HG03575 (cell line): ENCODE results near the gene CTSG.
"Not testable (repeated sequence)": the region's sequence is repeated elsewhere in the genome, so short reads cannot be mapped to it uniquely, and the experiment has no call there.

Experiments
- ATAC-seq: cut with Tn5 transposase; IDR thresholded peaks from one replicate; pipeline ENCODE4 v1.9.1; 2021; ENCODE audit not compliant: unreplicated experiment, insufficient number of reproducible peaks, low FRiP score; ENCODE audit errors: extremely low read depth

Gene CTSG, protein sequence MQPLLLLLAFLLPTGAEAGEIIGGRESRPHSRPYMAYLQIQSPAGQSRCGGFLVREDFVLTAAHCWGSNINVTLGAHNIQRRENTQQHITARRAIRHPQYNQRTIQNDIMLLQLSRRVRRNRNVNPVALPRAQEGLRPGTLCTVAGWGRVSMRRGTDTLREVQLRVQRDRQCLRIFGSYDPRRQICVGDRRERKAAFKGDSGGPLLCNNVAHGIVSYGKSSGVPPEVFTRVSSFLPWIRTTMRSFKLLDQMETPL

DNA sequence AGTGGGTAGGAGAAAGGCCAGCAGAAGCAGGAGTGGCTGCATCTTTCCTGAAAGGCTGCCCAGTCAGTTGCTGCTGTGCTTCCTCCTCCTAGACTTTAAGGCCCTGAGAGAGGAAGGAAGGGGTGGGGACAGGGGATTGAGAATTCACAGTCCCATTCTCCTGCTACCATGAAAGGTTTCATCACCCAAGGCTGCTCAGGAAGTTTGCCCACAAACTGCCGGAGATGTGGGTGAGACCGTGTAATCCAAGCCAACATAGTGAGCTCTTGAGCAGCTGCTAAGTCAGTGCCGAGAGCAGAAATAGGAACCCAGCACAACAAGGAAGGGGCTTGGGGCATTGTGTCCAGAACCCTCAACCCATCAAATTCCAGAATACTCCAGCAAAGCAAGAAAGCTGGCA lies at the start of gene CTSG:
TSS of gene CTSG (minus strand) at position 69 of the 400 bp plus-strand sequence. CDS start at position 42, 27 bp downstream.
- no peak for ATAC-seq

DNA sequence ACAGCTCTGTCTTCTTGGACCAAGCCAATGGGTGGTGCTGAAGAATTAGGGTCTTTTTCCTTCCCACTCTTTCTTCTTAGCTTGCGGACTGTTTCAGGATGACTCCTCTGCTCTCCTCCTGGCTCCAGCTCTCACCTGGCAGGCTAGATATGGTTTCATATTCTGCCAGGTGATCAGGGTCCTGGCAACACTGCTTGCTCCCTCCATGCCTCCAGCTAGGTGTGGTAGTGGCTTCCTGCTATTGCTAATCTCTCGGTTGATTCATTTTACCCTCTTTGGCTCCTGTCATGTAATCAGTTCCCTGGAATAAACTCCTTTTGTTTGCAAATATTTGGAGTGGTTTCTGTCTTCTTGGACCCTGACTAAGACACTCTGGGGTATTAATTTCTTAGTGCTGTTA lies 37.7 kb upstream of the CTSG start:
- ATAC-seq: no peak

DNA sequence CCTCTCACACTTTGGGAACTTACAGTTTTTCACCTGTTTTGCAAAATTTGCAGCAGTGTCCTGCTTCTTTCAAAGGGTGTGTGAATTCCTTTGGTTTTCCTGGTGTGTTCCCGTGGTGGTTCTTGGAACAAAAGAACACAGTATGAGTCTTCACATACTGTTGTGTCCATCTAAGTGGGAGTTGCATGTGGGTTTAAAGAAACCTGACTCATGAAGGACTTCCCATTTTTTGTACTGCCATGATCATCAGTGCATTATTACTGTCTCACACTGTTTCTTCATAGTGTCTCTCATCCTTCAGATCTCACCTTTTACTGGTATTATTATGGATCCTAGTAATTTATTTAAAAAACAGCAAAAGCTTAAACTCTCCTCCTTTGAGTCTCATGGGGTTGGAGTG lies 37.2 kb upstream of the CTSG start:
- ATAC-seq: no peak

DNA sequence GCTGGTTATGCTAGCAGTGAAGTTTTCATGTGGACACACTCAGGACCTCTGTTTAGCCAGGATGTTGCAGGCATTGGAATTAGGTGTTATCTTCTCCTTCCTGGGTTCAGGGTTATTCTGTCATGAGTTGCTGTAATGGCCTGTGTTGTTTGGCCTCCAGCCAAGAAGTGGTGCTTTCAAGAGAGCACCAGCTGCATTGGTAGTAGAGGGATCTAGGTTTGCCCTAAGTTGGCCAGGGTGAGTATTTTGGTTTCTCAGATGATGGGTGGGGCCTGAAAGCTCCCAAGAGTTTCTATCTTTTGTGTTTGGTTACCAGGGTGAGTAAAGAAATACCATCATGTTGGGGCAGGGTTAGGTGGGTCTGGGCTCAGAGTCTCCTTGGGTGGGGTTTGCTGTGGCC lies 36.1 kb upstream of the CTSG start:
- ATAC-seq: no peak

DNA sequence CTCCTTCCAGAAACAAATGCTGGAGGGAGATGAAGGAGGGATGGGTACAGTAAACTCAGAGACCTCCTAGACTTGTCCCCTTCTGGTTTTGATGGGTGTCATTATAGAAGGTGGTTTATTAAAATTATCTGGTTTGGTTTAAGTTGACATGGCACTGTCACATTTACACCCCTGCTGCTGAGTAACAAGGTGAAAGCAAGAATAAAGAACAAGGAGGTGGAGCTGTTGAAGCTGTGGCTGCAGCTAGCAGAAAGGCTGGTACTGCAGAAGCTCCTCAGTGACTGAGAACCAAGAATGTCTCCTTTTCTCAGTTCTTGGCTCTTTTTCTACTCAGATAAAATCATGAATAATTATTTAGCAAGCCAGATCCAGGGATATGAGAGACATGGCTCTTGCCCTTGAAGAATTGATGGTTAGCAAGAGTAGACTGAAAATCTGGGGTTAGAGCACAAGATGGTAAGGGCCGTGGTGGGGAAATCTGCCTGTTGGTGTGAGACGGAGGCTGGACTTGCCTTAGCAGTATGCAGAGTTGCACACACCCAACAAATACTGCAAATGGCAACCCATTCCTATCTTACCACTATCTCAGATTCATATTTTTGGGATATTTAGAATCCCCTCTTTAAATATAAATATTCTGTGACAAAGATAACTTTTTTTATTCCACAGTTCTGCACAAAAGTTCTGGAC lies 33.8 kb upstream of the CTSG start, which contains the start of gene GZMH:
TSS of gene GZMH (minus strand) at position 31 of the 690 bp plus-strand sequence. CDS start 72 bp downstream, outside the sequence.
- ATAC-seq: no peak

DNA sequence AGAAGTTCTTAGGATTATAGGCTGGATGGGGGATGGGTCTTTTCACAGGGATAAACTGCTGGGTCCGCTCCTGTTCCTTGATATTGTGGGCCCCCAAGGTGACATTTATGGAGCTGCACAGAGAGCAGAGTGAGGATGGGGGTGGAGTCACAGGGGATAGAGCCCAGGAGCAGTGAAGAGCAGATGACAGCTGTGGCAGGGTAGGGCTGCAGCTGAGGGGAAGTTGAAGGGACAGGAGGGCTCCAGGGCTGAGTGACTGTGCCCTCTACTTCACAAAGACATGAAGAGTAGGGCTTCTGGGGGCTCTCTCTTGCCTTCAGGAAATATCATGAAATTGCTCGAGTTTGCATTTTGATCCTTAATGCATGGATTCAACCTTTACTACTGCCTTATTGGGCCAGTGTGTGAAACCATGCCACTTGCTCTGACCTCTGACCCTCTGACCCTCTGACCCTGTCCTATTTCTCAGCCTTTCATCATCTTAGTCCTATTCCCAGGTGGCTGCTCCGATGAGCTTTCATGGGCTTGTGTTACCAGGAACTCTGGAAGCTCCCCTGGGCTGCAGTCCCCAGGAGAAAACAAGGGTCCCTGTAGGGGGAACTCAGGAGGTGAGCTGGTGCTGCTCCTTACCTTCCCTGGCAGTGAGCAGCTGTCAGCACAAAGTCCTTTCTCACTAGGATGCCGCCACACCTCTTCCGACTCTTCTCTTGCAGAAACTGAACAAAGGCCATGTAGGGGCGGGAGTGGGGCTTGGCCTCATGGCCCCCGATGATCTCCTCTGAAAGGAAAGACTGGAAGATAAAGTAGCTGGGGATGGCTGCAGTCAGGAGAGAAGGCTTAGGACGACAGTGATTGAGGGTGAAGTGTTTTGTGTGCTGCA lies 31.8 kb upstream of the CTSG start:
- no peak for ATAC-seq

DNA sequence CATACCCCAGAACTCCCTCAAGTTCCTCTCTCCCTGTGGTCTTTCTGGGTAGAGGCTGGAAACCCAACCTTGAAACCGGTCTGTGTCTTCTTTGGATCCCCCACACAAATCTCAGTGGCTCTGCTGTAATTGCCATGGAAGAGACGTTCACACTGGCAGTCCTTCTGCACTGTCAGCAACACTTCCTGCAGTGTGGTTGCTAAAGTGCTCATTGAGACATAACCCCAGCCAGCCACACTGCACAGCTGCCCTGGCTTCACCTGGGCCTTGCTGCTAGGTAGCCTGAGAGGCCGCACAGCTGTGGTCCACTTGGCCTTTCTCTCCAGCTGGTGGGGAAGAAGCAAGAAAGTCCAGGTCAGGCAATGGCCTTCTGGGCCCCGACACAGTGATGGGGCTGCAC lies 31.0 kb upstream of the CTSG start:
- no peak for ATAC-seq

DNA sequence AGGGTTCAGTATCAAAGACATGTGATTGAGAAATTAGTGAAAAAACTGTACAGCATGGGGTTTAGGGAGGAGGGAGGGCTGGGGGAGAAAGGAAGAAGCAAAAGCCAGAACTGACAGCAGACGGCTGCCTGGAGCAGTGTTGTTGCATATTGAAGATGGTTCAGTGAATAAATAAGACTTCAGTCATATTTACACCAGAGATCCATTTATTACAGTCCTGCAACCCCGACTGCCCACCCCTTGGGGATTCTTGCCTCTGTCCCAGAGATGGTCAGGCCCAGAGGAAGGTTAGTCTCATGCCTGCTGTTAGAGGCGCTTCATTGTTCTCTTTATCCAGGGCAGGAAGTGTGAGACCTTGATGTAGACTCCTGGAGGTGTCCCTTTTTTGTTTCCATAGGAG lies 30.2 kb upstream of the CTSG start:
- no peak for ATAC-seq

DNA sequence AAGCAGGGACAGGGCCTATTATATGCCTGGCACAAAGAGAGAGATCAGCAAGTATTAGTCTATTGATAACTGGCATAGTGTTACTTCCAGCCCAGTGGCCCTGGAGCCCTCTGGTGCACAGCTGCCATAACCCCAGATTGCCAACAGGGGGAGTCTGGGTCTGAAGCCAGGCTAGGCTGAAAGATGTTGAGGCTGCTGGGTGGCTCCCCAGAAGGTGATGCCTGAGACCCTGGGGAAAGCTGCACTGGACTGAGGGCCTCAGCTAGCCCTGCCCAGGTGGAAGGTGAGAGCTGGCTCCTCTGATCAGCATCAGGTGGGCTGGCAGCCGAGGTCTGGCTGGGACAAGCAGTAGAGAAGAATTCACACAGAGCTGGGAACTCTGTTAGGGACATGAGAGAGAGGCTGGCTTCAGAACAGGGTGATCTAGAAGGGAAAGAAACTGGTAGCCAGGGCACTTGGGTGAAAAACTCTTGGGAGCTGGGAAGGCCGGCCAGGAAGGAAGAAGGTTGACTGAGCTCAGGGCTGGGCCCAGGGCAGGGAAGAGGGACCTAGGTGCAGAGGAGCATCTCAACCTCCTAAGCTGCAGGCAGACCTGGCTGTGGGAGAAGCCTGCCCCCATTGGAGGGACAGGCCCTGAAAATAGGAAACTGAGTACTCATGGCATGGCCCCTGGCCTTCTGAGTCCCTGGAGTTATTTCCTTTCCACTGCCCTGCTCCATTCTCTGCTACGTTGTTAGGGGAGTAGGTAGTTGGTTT lies 29.6 kb upstream of the CTSG start:
- ATAC-seq: peak; percentile 79

DNA sequence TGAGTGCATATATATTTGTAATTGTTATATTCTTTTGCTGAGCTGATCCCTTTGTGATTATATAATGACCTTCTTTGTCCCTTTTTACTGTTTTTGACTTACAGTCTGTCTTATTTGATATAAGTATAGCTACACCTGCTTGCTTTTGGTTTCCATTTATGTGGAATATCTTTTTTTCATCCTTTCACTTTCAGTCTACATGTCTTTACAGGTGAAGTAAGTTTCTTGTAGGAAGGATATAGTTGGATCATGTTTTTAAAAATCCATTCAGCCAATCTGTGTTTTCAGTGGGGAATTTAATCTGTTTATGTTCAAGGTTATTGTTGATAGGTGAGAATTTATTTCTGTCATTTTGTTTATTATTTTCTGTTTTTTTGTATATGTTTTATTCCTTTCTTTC lies 21.4 kb upstream of the CTSG start:
- no peak for ATAC-seq

DNA sequence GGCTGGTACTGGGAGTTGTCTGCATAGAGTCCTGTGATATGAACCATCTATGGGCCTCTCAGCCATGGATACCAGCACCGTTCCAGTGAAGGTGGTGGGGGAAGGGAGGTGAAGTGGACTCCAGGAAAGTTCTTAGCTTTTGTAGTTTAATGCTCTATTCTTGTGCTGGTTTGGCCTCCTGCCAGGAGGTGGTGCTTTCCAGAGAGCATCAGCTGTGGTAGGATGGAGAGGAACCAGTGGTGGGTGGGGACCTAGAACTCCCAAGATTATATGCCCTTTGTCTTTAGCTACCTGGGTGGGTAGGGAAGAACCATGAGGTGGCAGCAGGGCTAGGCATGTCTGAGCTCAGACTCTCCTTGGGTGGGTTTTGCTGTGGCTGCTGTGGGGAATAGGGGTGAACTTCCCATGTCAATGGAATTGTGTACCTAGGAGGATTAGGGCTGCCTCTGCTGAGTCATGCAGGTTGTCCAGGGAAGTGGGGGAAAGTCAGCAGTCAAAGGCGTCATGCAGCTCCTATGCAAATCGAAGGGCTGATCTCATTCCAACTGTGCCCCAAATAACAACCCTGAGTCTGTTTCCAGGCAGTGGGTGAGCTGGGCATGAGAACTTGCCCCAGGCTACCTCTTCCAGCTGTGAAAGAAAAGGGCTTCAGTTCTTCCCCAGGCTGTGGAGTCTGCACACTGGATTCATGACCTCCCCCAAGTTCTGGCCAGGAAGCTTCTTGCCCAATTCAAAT lies 19.2 kb upstream of the CTSG start:
- ATAC-seq: no peak

DNA sequence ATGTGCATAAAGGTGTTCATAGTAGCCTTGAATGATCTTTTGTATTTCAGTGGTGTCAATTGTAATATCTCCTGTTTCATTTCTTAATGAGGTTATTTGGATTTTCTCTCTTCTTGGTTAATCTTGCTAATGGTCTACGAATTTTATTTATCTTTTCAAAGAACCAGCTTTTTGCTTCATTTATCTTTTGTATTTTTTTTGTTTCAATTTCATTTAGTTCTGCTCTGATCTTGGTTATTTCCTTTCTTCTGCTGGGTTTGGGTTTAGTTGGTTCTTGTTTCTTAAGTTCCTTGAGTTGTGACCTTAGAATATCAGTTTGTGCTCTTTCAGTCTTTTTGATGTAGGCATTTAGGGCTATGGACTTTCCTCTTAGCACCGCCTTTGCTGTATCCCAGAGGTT lies 15.0 kb upstream of the CTSG start:
- ATAC-seq: not testable (repeated sequence)

DNA sequence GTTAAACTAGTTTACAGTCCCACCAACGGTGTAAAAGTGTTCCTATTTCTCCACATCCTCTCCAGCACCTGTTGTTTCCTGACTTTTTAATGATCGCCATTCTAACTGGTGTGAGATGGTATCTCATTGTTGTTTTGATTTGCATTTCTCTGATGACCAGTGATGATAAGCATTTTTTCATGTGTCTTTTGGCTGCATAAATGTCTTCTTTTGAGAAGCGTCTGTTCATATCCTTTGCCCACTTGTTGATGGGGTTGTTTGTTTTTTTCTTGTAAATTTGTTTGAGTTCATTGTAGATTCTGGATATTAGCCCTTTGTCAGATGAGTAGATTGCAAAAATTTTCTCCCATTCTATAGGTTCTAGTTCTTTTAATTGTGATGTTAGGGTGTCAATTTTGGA lies 8.4 kb upstream of the CTSG start:
- not testable (repeated sequence) for ATAC-seq

DNA sequence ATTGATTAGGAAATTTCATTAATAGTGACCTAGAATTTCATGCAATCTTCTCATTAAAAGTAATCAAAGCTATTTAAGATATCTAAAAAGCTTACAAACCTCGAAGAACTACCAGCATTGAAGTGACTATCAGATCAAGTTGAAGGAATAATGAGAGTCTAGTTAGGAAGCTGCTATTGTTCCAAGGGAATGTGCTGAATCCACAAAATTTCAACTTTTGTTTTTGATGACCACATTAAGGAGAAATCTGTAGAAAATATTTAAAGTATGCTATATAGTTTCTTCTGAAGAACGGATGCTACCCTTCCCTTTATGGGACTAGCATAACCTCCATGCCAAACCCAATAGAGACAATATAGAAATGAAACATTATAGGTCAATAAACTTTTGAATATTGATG lies 2.5 kb upstream of the CTSG start:
- ATAC-seq: no peak

DNA sequence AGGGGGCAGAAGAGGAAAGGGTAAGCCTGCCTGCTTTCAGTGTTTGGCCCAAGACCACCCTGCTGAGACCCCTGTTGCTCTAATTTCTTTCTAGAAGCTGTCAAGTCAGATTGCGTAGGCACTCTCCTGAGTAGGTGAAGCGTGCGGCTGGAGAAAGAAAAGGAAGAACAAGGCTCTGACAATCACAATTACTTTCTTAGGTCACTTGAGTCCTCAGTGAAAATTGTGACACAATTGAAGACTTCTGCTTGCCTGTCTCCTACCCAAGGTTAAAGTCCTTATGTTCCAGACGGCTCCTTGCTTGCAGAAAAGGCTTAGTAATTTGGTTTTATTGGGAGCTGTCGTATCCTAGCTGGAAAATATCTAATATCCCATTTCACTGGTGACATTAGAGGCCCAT lies 721 bp upstream of the CTSG start:
- no peak for ATAC-seq

DNA sequence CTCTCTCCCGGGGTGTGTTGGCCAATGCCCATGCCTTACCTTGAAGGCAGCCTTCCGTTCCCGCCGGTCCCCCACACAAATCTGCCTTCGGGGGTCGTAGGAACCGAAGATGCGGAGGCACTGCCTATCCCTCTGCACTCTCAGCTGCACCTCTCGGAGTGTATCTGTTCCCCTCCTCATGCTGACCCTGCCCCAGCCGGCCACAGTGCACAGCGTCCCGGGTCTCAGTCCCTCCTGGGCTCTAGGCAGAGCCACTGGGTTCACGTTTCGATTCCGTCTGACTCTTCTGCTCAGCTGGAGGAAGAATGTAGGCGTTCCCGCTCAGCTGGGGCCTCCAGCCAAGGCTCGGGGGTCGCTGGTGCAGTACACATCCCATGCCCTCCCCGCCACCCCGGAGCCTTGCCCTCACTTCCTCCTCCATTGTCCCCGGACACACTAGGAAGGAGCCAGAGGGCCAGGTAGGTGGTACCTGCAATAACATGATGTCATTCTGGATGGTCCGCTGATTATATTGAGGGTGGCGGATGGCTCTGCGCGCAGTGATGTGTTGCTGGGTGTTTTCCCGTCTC lies 1.8 kb downstream of the CTSG start:
- ATAC-seq: no peak

DNA sequence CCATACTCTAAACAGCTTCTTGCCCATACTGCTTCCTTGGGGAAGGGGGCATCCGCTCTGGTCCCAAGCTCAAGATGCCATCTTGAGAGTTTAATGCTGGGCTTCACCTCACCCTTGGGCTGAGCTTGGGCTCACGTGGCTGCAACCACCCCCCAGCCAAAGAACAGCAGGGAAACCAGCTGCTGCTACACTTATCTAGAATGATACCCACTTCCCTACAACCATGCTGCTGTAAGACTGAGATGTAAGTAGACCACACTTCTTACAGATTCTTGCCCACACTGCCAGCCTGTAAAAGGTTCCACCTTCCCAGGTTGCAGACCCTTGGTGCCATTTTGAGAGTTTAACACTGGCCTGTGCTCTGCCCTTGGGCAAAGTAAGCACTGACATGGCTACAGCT lies 9.7 kb downstream of the CTSG start:
- no peak for ATAC-seq

DNA sequence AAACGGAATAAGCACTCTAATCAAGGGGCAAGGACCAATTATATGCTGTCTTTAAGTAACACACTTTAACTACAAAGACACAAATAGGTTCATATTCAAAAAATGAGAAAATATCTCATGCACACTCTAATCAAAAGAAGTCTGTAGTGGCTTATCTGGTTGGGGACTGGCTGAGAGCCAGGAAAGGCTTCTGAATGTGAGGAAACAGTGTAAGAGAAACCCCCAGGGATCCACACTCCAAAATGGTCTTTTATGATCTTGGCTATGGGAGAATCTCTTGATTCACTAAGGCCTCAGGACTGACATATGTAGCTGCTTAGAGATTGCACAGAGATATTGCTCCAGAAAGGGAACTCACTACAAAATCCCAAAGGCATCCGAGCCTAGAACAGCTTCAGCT lies 10.3 kb downstream of the CTSG start:
- ATAC-seq: no peak
